ENCODE data around the gene RINT1. TPM values are rescaled to one million over a fixed set of nuclear protein-coding genes. Genes with fewer than 3 reads are reported as not detected.

RINT1 gene
- total RNA-seq, 3 donors from 2014 or later: 12.4 to 15.6 (median 13.6) TPM

DNA sequence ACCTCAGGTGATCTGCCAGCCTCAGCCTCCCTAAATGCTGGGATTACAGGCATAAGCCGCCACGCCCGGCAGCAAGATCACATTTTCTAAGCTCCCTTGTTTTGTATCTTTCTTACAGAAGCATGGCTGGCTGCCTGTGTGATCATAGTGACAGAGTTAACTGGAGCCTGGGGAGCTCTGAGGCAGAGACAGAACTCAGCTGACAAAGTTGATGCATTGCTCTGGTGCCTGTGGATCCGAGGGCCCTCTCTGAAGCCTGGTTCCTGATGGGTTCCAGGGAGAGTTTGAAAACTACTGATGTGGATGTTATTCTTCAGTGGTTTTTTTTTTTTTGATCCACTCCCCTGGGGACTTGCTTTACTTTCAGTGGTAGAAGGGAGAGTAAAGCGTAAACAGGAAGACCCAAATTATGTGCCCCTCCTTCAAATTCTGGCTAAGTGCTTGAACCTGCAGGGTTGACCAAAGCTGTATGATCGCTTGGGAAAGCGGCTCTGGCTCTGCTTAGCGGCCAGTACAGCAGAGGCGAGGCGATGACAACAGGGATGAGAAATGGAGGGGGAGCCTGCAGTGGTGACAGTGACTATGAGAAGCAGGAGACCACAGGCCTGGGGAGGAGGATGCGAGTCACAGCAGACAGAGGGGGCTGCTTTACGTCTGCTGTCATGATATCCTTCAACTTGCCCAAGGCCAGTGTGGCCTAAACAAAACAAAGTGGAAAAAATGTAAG, 56.1 kb downstream of the RINT1 start:
- H3K36me3 ChIP-seq (ENCODE audit: low read depth): no peaks in the 10 kb centered on the region
- ATAC-seq (no peak), DNase-seq (no peak)
- H3K4me3 ChIP-seq: no peak overlapping the region
- peaks cover 4% of the 10 kb centered on the region for H3K4me1 ChIP-seq (ENCODE audit: low read depth)
- intact Hi-C loops (cut with DNase I, micrococcal nuclease): no loop called here
- TF ChIP-seq, protein P1, sequence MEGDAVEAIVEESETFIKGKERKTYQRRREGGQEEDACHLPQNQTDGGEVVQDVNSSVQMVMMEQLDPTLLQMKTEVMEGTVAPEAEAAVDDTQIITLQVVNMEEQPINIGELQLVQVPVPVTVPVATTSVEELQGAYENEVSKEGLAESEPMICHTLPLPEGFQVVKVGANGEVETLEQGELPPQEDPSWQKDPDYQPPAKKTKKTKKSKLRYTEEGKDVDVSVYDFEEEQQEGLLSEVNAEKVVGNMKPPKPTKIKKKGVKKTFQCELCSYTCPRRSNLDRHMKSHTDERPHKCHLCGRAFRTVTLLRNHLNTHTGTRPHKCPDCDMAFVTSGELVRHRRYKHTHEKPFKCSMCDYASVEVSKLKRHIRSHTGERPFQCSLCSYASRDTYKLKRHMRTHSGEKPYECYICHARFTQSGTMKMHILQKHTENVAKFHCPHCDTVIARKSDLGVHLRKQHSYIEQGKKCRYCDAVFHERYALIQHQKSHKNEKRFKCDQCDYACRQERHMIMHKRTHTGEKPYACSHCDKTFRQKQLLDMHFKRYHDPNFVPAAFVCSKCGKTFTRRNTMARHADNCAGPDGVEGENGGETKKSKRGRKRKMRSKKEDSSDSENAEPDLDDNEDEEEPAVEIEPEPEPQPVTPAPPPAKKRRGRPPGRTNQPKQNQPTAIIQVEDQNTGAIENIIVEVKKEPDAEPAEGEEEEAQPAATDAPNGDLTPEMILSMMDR (IDR thresholded peaks at IDR 0.05): no peak
- peaks cover 4% of the 10 kb centered on the region for H3K9me3 ChIP-seq

DNA sequence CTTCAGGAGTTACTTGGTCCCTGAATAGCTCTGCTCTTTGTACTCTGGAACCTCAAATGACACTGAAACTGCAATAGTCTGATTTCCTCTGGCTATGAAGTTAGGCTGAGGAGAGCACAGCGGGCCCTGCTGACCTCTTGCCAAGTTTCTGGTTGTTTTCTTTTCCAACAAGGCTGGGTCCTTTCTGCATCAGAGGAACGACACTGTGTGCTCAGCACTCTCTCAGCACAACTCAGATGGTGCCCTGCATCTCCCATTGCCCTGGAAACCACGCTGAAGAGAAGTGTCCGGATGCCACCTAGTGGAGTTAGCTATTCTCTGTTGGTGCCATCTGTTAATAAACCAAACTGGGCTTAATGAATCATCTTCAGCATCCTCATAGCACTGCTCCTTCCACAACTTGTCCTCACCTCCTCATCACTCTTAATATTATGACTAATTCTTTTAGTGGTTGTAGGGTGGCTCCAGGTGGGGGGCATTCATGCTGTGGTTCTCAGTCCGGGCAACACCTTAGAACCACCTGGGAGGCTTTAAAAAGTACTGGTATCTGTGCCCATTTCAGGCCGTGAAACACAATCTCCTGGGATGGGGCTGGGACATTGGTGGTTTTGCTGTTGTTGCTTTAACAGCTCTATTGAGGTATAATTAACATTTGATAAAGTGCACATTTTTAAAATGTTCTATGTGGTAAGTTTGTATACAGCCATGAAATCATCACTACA, 57.5 kb downstream of the RINT1 start:
- Histone ChIP-seq H3K4me3 (no peak overlapping the region), H3K36me3 (ENCODE audit: low read depth) (no peaks in the 10 kb centered on the region), H3K9me3 (no peaks in the 10 kb centered on the region), H3K4me1 (ENCODE audit: low read depth) (peaks cover 4% of the 10 kb centered on the region)
- intact Hi-C loops (cut with DNase I, micrococcal nuclease): no loop called here
- ATAC-seq: peak; percentile 90
- TF ChIP-seq, protein P1 (IDR thresholded peaks at IDR 0.05): no peak
- DNase-seq: peak in 2 of 3 donors; percentile 35 to 56

DNA sequence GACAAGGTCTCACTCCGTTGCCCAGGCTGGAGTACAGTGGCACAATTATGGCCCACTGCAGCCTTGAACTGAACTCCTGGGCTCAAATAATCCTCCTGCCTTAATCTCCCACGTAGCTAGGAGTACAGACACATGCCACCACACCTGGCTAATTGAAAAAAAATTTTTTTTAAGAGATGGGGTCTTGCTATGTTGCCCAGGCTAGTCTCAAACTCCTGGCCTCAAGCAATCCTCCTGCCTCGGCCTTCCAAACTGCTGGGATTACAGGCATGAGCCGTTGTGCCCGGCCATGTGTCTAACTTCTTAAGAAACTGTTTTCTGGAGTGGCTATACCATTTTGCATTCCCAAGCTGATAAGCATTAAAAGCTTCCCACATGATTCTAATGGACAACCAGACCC, 58.8 kb downstream of the RINT1 start:
- H3K4me1 ChIP-seq (ENCODE audit: low read depth): peaks cover 4% of the 10 kb centered on the region
- DNase-seq (no peak), ATAC-seq (no peak)
- TF ChIP-seq, protein P1 (IDR thresholded peaks at IDR 0.05): no peak
- intact Hi-C loops (cut with DNase I, micrococcal nuclease): no loop called here
- H3K9me3 ChIP-seq: no peaks in the 10 kb centered on the region
- H3K4me3 ChIP-seq: no peak overlapping the region
- no peaks in the 10 kb centered on the region for H3K36me3 ChIP-seq (ENCODE audit: low read depth)

DNA sequence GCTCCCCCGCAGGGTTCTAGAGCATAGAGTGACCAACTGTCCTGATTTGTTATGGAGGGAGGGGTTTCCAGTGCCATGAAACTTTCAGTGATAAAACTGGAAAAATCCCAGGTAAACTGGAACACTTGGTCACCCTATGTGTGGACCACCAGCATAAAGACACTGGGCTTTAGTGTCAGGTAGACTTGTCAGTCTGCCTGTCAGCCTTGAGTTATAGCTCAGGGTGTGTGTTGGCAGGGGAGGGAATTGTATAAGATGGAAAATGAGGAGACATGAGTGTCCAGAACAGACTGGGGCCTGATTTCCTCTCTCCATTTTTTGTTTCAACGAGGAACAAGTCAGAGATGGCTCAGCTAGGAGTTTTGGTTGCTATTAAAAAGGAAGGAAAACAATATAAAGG, 59.5 kb downstream of the RINT1 start:
- DNase-seq (no peak), ATAC-seq (no peak)
- TF ChIP-seq, protein P1 (IDR thresholded peaks at IDR 0.05): no peak
- H3K36me3 ChIP-seq (ENCODE audit: low read depth): no peaks in the 10 kb centered on the region
- H3K4me1 ChIP-seq (ENCODE audit: low read depth): peaks cover 4% of the 10 kb centered on the region
- H3K4me3 ChIP-seq: no peak overlapping the region
- intact Hi-C loops (cut with DNase I, micrococcal nuclease): no loop called here
- no peaks in the 10 kb centered on the region for H3K9me3 ChIP-seq

DNA sequence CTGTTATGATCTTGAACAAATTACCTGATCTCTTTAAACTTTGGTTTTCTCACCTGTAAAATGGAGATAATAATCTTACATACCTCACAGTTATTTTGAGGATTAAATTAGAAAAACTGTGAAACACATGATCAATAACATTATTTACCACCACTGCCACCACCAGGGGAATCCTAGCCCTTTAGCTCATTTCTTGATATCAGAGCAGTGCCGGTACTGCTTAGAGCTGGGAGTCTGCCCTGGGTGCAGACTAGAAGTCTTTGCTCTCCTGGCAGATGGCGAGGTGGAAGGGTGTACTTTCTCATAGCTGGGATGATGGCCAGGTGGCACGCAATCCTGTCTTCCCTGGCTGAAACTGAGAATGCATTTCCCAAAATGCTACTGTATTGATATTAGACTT, 62.0 kb downstream of the RINT1 start:
- intact Hi-C loops (cut with DNase I, micrococcal nuclease): no loop called here
- DNase-seq (no peak), ATAC-seq (no peak)
- peaks cover 4% of the 10 kb centered on the region for H3K4me1 ChIP-seq (ENCODE audit: low read depth)
- H3K4me3 ChIP-seq: no peak overlapping the region
- no peaks in the 10 kb centered on the region for H3K36me3 ChIP-seq (ENCODE audit: low read depth)
- TF ChIP-seq, protein P1 (IDR thresholded peaks at IDR 0.05): no peak
- H3K9me3 ChIP-seq: no peaks in the 10 kb centered on the region
